ENCODE measurements around the gene EHBP1.

DNA sequence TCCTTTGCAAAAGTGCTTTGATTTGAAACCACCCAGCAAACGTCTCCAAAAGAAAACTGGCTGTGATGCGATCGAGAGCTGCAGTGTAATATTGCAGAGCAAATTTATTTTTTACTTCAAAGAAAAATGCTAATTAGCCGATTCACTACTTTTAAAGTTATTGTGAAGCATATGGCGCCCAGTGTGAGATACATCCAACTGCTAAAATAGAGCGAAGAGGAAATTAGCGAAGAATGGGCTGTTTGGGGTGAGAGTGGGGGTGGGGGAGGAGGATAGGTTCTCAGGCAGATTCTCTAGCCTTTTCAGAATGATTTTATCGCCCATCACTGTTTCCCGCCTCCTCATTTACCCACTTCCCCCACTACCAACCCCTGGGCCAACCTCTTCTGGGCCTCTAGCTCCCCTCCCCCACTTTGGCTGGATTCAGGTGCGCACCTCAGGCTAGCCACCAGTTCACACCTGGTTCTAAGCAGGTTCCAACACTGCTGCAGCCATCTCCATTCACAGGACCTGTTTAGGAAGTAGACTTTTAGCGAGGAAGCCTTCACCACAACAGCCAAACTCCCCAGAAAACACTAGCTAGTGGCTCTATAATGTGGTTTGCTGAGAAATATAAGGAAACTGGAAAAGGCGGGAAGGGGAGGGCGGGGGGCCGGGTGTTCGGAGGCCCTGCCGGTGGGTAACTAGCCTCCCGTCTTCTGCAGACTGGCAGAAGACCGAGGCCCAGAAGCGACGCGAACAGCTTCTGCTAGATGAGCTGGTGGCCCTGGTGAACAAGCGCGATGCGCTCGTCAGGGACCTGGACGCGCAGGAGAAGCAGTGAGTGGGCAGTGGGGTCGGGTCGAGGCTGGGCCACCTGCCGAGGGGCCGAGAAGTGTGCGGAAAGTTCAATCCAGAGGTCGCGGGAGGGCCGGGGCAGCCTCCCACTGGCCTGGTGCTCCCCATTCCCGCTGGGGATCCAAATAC is 339.1 kb downstream of the EHBP1 start:
- TF ChIP-seq, protein P1, sequence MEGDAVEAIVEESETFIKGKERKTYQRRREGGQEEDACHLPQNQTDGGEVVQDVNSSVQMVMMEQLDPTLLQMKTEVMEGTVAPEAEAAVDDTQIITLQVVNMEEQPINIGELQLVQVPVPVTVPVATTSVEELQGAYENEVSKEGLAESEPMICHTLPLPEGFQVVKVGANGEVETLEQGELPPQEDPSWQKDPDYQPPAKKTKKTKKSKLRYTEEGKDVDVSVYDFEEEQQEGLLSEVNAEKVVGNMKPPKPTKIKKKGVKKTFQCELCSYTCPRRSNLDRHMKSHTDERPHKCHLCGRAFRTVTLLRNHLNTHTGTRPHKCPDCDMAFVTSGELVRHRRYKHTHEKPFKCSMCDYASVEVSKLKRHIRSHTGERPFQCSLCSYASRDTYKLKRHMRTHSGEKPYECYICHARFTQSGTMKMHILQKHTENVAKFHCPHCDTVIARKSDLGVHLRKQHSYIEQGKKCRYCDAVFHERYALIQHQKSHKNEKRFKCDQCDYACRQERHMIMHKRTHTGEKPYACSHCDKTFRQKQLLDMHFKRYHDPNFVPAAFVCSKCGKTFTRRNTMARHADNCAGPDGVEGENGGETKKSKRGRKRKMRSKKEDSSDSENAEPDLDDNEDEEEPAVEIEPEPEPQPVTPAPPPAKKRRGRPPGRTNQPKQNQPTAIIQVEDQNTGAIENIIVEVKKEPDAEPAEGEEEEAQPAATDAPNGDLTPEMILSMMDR (IDR thresholded peaks at IDR 0.05) = no peak
- no peak for TF ChIP-seq POLR2A (IDR thresholded peaks at IDR 0.05)

Measured in uterus (tissue), 2 donors.